DMS153 treated with DMSO at 0.1 percent for 48 hours (cell line): ENCODE data around the gene KCNIP4.

Experiments
- DNase-seq: peaks from one replicate; lab custom pipeline; 2025; ENCODE audit not compliant: unreplicated experiment; lab: John Stamatoyannopoulos, UW

Gene KCNIP4

GRCh38 chr4:21102667-21103066 is 845.9 kb downstream of the KCNIP4 start:
- DNase-seq: no peak

GRCh38 chr4:21097865-21098264 is 850.7 kb downstream of the KCNIP4 start:
- DNase-seq: no peak

- no peak for DNase-seq
Observed at GRCh38 chr4:21097026-21097425, 851.5 kb downstream of the KCNIP4 start.

- DNase-seq: no peak
Observed at GRCh38 chr4:21092531-21092930, 856.0 kb downstream of the KCNIP4 start.

GRCh38 chr4:21090094-21090666 is 858.4 kb downstream of the KCNIP4 start:
- DNase-seq: no peak

DNA sequence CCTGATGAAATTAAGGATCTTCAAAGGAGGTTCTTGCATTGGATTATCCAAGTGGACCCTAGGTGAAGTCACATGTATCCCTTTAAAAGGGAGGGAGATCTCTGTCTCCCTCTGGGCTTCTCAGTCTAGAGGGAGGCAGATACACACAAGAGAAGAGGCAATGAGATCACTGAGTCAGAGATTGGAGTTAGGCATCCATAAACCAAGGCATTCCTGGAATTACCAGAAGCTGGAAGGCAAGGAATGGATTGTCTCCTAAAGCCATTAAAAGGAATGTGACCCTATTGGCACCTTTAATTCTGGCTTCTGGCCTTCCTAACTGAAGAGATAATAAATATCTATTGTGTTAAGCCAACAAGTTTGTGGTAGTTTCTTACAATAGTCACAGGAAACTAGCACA is 865.2 kb downstream of the KCNIP4 start:
- no peak for DNase-seq

DNA sequence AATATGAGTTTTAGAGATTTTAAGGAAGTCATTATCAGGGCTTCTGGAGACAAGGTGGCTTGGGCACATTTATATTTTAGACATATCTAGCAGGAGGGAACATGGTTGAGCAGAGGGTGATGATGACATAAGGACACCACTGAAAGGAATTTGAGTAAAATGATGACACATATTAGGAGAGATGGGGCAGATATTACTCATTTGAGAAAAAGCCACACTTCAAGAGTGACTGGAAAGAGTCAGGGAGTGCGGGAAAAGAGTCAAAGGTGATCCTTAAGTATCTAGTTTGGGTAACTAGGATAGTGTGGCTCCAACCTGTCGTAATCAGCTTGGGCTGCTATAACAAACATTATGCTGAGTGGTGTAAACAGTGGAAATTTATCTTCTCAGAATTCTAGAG is 870.6 kb downstream of the KCNIP4 start:
- no peak for DNase-seq

DNA sequence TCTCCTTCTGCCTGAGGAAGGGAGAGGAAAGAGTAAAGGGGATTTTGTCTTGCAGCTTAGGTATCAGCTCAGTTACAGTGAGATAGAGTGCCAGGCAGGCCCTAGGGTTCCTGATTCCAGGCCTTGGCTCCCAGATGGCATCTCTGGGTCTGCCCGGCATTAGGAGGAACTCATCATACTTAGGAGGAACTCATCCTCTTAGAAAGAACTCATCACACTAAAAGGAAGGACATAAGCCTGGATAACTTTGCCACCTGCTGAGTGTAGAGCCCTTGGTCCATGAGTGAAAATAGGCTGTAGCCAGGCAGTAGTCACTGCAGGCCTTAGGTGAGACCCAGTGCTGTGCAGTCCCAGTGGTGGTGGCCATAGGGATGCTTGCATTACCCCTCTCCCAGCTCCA is 881.2 kb downstream of the KCNIP4 start:
- no peak for DNase-seq

DNA sequence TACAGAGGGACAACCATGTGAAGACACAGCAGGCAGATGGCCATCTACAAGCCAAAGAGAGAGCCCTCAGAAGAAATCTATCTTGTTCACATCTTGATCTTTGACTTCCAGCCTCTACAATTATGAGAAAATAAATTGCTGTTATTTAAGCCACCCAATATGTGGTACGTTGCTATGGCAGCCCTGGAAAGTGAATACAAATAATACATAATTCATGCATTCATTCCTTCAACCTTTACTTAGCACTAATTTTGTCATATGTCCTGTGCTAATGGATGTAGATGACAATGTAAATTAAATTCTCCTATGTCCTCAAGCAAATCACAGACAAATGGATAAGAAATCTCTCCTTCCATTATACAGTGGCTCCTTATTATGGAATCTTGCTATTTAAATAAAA is 886.7 kb downstream of the KCNIP4 start:
- DNase-seq: no peak

DNA sequence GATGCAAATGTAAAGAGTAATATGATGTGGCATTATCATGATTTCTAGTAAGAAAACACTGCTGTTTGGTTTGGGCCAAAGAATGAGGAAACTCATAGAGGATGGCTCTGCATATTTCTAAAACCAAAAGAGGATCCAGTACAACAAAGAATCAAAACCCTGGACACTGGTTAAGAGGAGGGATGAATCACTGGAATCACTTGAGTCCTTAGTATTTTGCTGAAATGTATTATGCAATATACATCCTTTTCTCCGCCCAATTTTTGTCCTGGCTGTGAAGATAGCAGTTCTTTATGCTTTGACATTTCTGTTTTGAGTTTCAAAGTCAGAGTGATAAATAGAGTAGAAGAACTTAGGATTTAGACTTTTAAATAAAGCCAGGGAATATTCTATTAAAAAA is 902.4 kb downstream of the KCNIP4 start:
- DNase-seq: no peak

- no peak for DNase-seq
Observed at GRCh38 chr4:21045119-21045518, 903.5 kb downstream of the KCNIP4 start.

- no peak for DNase-seq
Observed at GRCh38 chr4:21041708-21042107, 906.9 kb downstream of the KCNIP4 start.

DNA sequence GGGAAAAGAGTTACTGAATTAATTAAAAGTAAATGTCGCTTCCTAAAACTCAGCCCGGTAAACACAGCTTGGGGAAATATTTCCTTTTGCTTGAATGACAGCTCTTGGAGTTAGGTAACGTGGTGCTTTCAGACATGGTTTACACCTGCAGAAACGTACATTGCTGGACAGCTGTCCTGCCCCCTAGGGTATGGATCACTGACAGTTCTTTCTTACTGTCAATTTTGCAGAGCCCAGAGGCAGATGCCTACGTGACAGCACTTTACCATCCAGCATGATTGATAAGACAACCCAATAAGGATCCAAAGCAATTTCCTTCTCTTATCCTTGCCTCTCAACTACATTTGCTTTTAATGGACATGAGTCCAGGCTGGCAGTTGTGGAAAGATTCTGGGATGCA is 913.8 kb downstream of the KCNIP4 start:
- no peak for DNase-seq

DNA sequence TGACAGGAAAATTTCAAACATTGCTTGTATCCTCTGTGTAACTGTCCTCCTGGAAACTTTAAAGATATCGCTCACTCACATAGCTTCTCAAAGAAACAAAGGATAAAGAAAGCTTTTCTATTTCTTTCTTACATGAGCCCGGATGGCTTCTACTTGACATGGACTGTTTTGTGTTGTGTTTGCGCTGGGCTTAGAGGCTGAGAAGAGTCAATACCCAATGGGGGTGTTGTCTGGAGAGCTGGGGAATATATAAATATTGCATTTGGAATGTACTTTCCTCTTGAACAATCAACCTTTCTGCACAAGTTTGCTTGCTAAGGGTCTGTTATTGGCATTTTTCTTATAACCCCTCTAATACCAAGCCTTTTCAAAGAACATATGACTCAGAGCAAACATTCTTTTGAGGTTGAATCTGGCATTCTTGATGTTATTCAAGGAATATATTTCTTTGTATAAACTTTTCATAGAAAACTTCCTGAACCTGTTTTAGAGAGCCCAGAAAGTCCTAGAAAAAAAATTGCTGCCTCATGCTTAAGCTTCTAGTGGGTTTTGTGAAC is 916.4 kb downstream of the KCNIP4 start:
- DNase-seq: no peak

- DNase-seq: no peak
Observed at GRCh38 chr4:21018817-21019216, 929.8 kb downstream of the KCNIP4 start.

DNA sequence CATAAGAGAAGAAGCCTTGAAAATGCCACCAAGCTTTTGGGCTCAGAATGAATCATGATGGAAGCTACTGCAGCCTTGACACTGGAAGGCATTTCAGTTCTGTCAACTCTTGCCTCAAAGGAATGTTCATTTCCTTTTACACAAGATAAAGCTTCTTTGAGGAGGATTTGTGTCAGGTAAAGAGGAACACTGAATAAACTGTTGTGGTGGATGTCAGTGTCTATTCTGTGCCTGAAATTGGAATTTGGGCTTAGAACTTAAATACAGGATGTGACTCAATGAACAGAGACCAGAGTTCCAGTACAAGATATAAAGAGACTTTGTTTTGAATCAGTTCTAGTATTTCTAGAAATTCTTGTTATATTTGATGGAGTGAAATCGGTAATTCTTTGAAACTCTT is 935.1 kb downstream of the KCNIP4 start:
- no peak for DNase-seq

- DNase-seq: no peak
Observed at GRCh38 chr4:21012851-21013331, 935.7 kb downstream of the KCNIP4 start.

GRCh38 chr4:21011106-21011505 is 937.5 kb downstream of the KCNIP4 start:
- DNase-seq: no peak

DNA sequence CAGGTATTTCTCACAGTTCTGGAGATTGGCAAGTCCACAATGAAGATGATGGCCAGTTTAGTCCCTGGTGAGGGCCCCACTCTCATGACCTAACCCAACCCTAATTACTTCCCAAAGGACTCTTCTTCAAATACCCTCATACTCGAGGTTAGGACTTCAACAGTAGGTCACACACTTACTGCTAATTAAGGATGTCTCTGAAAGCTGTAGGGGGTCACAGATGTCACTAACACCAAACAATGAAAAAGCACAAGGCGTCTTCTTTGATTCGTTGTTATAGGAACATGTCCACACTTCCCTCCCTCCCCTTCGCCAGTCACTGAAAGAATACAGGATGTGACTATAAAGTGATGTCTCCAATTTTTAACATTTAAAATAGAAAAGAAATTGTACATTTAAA is 938.6 kb downstream of the KCNIP4 start:
- DNase-seq: no peak

- no peak for DNase-seq
Observed at GRCh38 chr4:21005647-21006046, 942.9 kb downstream of the KCNIP4 start.

DNA sequence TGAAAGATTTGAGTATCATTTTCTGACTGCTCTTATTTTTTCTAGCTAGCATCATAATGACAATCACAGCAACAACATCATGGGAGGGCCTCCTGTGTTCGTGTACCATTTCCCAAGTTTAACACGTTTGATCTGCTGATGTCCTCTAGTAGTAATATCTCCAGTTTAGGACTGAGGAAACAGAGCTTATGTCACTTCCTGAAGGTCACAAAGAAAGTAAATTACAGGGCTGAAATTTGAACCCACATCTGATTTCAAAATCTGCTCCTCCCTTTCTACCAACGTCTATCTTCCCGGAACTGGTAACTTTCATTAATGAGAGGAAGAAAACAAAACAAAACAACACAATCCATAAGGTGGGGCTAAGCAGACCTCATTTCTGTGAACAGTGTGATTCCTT is 945.6 kb downstream of the KCNIP4 start:
- DNase-seq: no peak

DNA sequence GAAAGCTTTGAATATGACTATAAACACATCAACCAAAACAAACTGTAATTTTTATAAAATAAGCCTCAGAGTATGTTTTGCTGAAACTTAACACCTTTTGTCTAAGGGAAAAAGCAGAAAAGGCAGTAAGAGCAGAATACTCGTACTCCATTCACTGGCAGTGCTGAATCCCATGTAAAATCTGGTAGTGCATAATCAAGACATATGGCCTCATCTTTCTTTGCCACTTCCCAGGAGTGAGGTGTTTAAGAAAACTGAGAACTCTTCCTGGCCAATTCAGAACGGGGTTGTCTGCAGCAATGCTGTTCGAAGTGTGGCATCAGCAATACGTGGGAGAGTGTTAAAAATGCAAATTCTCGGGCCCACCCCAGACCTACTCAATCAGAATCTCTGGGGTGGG is 946.3 kb downstream of the KCNIP4 start:
- DNase-seq: no peak

DNA sequence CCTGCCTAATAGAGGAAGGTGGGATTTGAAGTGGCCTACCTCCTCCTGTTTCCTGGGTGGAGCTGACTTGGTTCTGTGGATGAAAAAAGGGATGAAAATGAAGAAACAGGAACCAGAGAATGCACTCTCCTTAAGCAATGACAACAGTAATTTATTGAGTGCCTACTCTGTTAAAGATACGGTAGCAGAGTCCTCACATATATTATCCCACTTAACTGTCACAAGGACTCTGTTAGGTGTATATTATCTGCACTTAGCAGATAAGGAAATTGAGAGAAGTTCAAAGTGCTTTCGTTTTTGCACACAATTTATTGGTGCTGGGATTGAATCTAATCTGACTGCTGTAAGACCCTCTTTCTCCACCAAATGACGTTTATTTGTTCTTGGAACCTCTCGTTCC is 947.1 kb downstream of the KCNIP4 start:
- no peak for DNase-seq
